MM.1S (cell line): Measurements from ENCODE around the gene HOXD4.

ENCODE experiments used
- CTCF ChIP-seq: fragments of 300-600 bp; sonication (generic); IDR thresholded peaks from 2 replicates; pipeline ENCODE4 v1.5.1; 2016; ENCODE audit warnings: antibody characterized with exemption, low read length, mixed read lengths
- EZH2 ChIP-seq: fragments of 300-600 bp; sonication (generic); optimal IDR thresholded peaks from 2 replicates; pipeline ENCODE3; 2017; ENCODE audit warnings: low read depth, mild to moderate bottlenecking, antibody characterized with exemption, low read length, mixed read lengths

- TF ChIP-seq EZH2, result no peak
- no peak for TF ChIP-seq CTCF
Measured at GRCh38 chr2:176169711-176170110, 18.4 kb downstream of the HOXD4 start.
